ENCODE data around the gene RPL36. TPM values are rescaled to one million over a fixed set of nuclear protein-coding genes. Genes with fewer than 3 reads are reported as not detected.
"Not testable (repeated sequence)": the region's sequence is repeated elsewhere in the genome, so short reads cannot be mapped to it uniquely, and the experiment has no call there.

The RPL36 gene
- total RNA-seq, 6 donors from 2014 or later: 290 to 626 (median 442) TPM

GRCh38 chr19:5727453-5728050 lies 37.5 kb downstream of the RPL36 start:
- ATAC-seq (ENCODE audit: low FRiP score in 2 of 2) (no peak), DNase-seq (no peak)

GRCh38 chr19:5733172-5733571 lies 43.1 kb downstream of the RPL36 start:
- H3K27me3 ChIP-seq; H3K27ac ChIP-seq; H3K36me3 ChIP-seq; ATAC-seq (ENCODE audit: low FRiP score in 2 of 2); H3K4me3 ChIP-seq; H3K4me1 ChIP-seq; DNase-seq: not testable (repeated sequence)
- peaks cover 0 to 14% (median 5%) of the 10 kb centered on the region in 4 donors for H3K9me3 ChIP-seq
- 80 to 84% methylated on average over 2 of the region's 2 CpGs for WGBS, 2 donors

More at GRCh38 chr19:5727453-5728050, 37.5 kb downstream of the RPL36 start:
- Histone ChIP-seq H3K9me3 (peaks cover 0 to 14% (median 5%) of the 10 kb centered on the region in 4 donors), H3K27ac (no peak overlapping the region), H3K4me3 (no peak overlapping the region), H3K27me3 (no peaks in the 10 kb centered on the region), H3K4me1 (no peaks in the 10 kb centered on the region), H3K36me3 (no peaks in the 10 kb centered on the region)
- 92 to 98% methylated on average over 4 of the region's 4 CpGs for WGBS, 2 donors
- no peak for TF ChIP-seq POLR2AphosphoS5 (IDR thresholded peaks at IDR 0.05)
- TF ChIP-seq EP300 (IDR thresholded peaks at IDR 0.05): no peak

DNA sequence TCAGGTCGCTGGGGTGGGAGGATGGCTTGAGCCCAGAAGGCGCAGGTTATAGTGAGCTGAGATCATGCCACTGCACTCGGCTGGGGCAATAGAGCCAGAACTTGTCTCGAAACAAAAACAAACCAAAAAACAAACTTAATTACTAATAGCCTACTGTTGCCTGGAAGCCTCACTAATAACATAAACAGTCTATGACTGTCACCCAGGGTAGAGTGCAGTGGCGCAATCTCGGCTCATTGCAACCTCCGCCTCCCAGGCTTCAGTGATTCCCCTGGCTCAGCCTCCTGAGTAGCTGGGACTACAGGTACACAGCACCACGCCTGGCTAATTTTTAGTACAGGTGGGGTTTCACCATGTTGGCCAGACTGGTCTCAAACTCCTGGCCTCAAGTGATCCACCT lies 48.3 kb downstream of the RPL36 start:
- TF ChIP-seq EP300 (IDR thresholded peaks at IDR 0.05): no peak
- TF ChIP-seq POLR2AphosphoS5 (IDR thresholded peaks at IDR 0.05): no peak
- TF ChIP-seq CTCF (IDR thresholded peaks at IDR 0.05): no peak
- no peak for TF ChIP-seq POLR2A (IDR thresholded peaks at IDR 0.05)
- no peak for DNase-seq
- Histone ChIP-seq H3K4me3 (no peak overlapping the region), H3K9me3 (no peaks in the 10 kb centered on the region), H3K27me3 (no peaks in the 10 kb centered on the region), H3K36me3 (no peaks in the 10 kb centered on the region), H3K27ac (no peak overlapping the region), H3K4me1 (no peaks in the 10 kb centered on the region)
- ATAC-seq (ENCODE audit: low FRiP score in 2 of 2): no peak
- 70 to 78% methylated on average over 8 of the region's 8 CpGs for WGBS, 2 donors

Other genes starting within 250 kb of the RPL36 start
- not detected for gene ZNRF4, start 234.9 kb upstream of the RPL36 start, total RNA-seq
- 10 to 100 TPM in 1 of 6 donors, 1 to 10 TPM in 5; 3.1 to 12.8 (median 4.3) TPM for gene TINCR, start 122.3 kb upstream of the RPL36 start, total RNA-seq
- 100 to 1,000 TPM in 2 of 6 donors, 10 to 100 TPM in 4; 41.8 to 273 (median 94.5) TPM for gene SAFB2, start 67.5 kb upstream of the RPL36 start, total RNA-seq
- 100 to 1,000 TPM in 3 of 6 donors, 10 to 100 TPM in 3; 66.4 to 524 (median 113) TPM for gene SAFB, start 67.2 kb upstream of the RPL36 start, total RNA-seq
- gene MICOS13, start 9.8 kb upstream of the RPL36 start, total RNA-seq: 10 to 100 TPM; 19.1 to 63.2 (median 34.2) TPM
- gene HSD11B1L, start 9.3 kb upstream of the RPL36 start, total RNA-seq: 10 to 100 TPM in 4 of 6 donors, 1 to 10 TPM in 2; 4.5 to 26.5 (median 16.7) TPM
- 100 to 1,000 TPM in 2 of 6 donors, 10 to 100 TPM in 4; 79.7 to 141 (median 89.4) TPM for gene LONP1, start 29.9 kb downstream of the RPL36 start, total RNA-seq
- 1 to 10 TPM in 3 of 6 donors, not detected in 3; 1.1 to 5.9 (median 1.7) TPM for gene CATSPERD, start 30.3 kb downstream of the RPL36 start, total RNA-seq
- 1 to 10 TPM; 1.8 to 4.4 (median 3.4) TPM for gene PRR22, start 94.5 kb downstream of the RPL36 start, total RNA-seq
- gene DUS3L, start 100.9 kb downstream of the RPL36 start, total RNA-seq: 10 to 100 TPM; 31.4 to 88.0 (median 43.1) TPM
- 10 to 100 TPM in 1 of 6 donors, 1 to 10 TPM in 4, under 1 TPM in 1; 0.77 to 13.3 (median 4.5) TPM for gene NRTN, start 114.8 kb downstream of the RPL36 start, total RNA-seq
- gene FUT6, start 149.4 kb downstream of the RPL36 start, total RNA-seq: 1 to 10 TPM in 2 of 6 donors, under 1 TPM in 4; 0.30 to 3.6 (median 0.82) TPM
- gene FUT3, start 161.2 kb downstream of the RPL36 start, total RNA-seq: 10 to 100 TPM in 4 of 6 donors, 1 to 10 TPM in 2; 4.2 to 19.5 (median 12.7) TPM
- not detected for gene FUT5, start 180.2 kb downstream of the RPL36 start, total RNA-seq
- 100 to 1,000 TPM in 4 of 6 donors, 10 to 100 TPM in 2; 87.3 to 238 (median 157) TPM for gene NDUFA11, start 213.5 kb downstream of the RPL36 start, total RNA-seq
- 10 to 100 TPM in 3 of 6 donors, 1 to 10 TPM in 3; 4.1 to 38.8 (median 9.3) TPM for gene VMAC, start 214.6 kb downstream of the RPL36 start, total RNA-seq
- gene CAPS, start 224.0 kb downstream of the RPL36 start, total RNA-seq: 100 to 1,000 TPM in 4 of 6 donors, 10 to 100 TPM in 2; 20.6 to 414 (median 115) TPM

Data from upper lobe of left lung (tissue), 6 donors.